HG03025 (cell line): ENCODE results near the gene NCF4.

Source experiments
- ATAC-seq: cut with Tn5 transposase; IDR thresholded peaks from one replicate; pipeline ENCODE4 v1.9.1; 2021; ENCODE audit warnings: mild to moderate bottlenecking, moderate library complexity; ENCODE audit not compliant: unreplicated experiment, low FRiP score

NCF4 gene

GRCh38 chr22:36918586-36919284 is 57.9 kb downstream of the NCF4 start:
- no peak for ATAC-seq

GRCh38 chr22:36921309-36922104 is 60.7 kb downstream of the NCF4 start:
- ATAC-seq, result no peak

DNA sequence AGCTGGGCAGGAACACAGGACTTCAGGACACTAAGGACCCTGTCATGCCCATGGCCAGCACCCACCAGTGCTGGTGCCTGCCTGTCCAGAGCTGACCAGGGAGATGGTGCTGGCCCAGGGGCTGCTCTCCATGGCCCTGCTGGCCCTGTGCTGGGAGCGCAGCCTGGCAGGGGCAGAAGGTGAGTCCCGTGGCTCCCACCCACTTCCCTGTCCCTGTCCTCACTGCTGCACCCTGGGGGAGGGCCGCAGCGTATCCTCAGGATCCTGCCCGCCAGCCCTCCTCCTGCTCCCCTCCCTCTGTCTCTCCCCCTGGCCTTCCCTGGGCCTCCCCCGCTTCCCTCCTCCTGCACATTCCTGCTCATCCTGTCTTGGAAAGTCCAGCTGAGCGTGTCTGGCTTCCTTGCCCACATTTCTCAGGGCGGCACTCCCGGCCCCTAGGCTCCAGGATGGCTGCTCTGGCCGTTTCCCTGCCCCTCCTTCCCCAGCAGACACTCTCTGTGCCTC is 61.4 kb downstream of the NCF4 start:
- no peak for ATAC-seq

DNA sequence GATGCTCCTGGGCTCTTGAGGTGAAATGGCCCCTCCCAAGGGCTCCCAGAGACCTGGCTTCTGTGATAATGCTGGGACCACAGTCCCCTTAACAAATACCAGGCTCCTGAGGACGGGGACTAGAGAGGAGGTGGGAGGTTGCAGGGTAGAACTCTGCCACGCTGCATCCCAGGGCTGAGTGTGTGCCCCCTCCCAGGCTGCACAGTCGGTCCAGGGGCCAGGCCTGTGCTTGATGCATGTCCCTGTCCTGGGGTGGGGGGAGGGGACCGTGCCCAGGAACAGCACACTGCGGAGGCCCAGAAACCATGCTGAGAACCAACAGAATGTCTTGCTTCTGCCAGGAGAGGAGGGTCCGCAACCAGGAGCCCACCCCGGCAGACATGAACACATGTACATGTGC is 61.9 kb downstream of the NCF4 start:
- ATAC-seq, result no peak

- ATAC-seq, result no peak
Measured at GRCh38 chr22:36923131-36923788, 62.5 kb downstream of the NCF4 start.

- ATAC-seq, result no peak
Measured at GRCh38 chr22:36924151-36924698, 63.4 kb downstream of the NCF4 start.

- ATAC-seq, result no peak
Measured at GRCh38 chr22:36925388-36926290, 64.8 kb downstream of the NCF4 start.

- no peak for ATAC-seq
Measured at GRCh38 chr22:36926309-36926708, 65.5 kb downstream of the NCF4 start.

GRCh38 chr22:36926721-36927435 is 66.1 kb downstream of the NCF4 start:
- no peak for ATAC-seq
